Germinal center (tissue), 1 donor: Measurements from ENCODE around the gene R3HDM1.
"Not testable (repeated sequence)": the region's sequence is repeated elsewhere in the genome, so short reads cannot be mapped to it uniquely, and the experiment has no call there.

Source experiments
- DNase-seq: peaks from one replicate; pipeline ENCODE4 v3.0.0; 2012; ENCODE audit warnings: mixed read lengths, low spot score

The R3HDM1 gene

DNA sequence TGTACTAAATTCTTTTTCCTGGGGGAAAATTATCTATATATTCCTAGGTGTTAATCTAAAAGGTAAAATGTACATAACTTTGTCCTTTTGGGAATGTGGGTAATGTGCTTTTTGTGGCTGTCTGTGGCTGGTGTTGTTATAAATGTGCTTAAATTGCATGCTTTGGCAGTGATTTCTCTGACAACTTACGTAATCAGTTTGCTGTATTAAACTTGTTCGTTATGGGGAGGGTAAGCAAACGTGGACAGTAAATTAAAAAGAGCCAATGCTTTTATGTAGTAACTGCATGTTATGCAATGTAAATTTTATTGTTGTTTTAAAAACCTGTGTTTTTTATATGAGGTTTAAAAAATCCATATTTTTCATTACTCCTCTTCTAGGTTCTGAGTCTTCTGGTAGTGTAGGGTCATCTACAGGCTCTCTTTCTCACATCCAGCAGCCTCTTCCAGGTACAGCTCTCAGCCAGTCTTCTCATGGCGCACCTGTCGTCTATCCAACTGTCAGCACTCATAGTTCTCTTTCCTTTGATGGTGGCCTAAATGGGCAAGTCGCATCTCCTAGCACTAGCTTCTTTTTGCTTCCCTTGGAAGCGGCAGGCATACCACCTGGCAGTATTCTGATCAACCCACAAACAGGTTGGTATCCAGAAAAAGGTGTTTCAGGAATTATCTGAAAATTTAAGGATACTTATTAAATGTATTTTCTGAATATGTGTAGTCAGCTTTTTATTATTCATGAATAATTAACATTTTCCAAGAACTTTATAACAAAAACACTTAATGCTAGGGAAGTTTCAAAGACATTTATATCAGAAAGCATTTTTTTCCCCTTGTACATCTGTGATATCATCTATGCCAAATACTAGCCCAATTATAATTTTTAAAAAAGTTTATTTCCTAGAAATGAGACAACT lies 110.1 kb downstream of the R3HDM1 start:
- DNase-seq, result no peak

- no peak for DNase-seq
Measured at GRCh38 chr2:135647836-135648579, 116.7 kb downstream of the R3HDM1 start.

GRCh38 chr2:135650721-135651120 lies 119.4 kb downstream of the R3HDM1 start:
- DNase-seq, result no peak

DNA sequence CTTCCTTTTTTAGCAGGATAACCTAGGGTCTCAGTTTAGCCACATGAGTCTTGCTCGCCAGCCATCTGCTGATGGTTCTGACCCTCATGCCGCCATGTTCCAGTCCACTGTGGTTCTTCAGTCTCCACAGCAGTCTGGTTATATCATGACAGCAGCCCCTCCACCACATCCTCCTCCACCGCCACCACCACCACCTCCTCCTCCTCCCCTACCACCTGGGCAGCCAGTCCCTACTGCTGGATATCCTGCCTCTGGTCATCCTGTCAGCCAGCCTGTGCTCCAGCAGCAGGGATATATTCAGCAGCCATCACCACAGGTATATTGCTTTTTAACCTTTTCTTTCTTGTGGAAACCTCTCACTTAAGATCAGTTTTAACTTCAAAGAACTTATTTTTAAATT lies 120.4 kb downstream of the R3HDM1 start:
- no peak for DNase-seq

DNA sequence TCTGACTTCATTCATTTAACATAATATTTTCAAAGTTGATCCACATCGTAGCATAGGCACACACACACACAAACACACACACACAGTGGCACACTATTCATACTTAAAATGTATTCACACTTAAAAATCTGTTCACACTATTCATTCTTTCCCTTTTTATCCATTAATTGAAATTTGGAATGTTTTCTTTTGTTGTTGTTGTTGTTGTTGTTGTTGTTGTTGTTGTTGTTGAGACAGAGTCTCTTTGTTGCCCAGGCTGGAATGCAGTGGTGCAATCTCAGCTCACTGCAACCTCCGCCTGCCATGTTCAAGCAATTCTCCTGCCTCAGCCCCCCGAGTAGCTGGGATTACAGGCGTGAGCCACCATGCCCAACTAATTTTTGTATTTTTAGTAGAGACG lies 123.0 kb downstream of the R3HDM1 start:
- not testable (repeated sequence) for DNase-seq

- no peak for DNase-seq
Measured at GRCh38 chr2:135657806-135658582, 126.7 kb downstream of the R3HDM1 start.

DNA sequence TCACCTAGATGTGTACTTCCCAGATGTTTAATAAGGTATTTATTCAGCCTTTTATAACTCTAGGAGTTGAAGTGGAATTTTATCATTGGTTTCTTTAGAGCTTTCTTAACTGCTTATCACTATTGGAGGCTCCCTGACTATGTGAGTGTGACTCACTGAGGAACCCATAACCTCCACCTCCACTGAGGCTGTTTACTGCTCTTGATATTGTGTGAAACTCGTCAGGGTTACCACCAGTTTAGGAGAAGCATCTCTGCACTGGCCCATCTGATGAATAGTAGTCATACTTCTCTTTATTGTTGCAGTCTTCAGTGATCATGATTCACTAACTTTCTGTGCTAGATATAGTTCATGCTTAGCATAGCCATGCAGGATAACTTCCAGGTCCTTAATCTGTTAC lies 130.8 kb downstream of the R3HDM1 start:
- no peak for DNase-seq

DNA sequence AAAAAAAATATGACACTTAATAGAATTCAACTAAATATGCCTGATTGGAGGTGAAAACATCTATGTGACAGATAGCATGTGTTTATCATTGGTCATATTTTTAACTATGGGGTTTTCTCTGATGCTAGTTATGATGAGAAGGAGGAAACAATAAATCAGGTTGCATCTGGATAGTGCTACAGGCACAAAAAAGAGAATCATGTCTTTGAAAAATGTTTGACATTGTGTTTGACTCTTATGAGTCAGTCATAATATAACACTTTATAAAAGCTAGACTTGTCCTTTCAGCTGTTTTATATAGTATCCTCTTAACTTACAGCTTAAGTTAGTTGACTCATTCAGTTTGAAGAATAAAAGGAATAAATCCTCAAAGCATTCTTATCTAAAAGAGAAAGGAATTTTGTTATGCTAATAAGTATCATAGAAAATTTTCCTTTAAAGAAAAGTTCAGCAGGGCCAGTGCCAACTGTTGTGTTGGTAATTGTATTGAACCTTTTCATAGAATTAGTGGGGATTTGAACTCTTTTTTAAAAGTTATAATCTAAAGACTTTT lies 131.9 kb downstream of the R3HDM1 start:
- DNase-seq, result no peak

DNA sequence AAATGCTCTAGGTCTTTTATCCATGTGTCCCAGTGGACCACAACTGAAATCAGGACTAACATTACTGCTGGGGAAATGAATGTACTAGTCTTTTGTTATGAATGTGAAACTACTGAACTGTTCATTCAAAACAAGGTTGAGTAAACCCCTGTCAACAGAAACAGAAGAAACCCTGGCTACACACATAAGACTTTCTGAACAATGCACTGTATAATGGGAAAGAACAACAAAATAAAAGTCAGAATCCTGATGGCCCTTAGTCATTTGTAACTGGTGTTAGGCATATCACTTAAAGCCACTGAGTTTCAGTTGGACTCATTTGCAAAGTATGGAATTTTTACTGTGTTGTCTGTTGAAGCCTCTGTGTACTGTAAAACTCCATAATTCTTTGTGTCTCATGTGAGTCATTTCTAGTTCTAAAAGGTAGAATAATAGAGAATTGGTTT lies 133.4 kb downstream of the R3HDM1 start:
- DNase-seq, result no peak

- DNase-seq, result no peak
Measured at GRCh38 chr2:135667045-135667444, 135.8 kb downstream of the R3HDM1 start.

GRCh38 chr2:135674453-135674852 lies 143.2 kb downstream of the R3HDM1 start:
- no peak for DNase-seq

- no peak for DNase-seq
Measured at GRCh38 chr2:135676031-135676430, 144.7 kb downstream of the R3HDM1 start.

GRCh38 chr2:135679125-135679524 lies 147.8 kb downstream of the R3HDM1 start:
- no peak for DNase-seq

DNA sequence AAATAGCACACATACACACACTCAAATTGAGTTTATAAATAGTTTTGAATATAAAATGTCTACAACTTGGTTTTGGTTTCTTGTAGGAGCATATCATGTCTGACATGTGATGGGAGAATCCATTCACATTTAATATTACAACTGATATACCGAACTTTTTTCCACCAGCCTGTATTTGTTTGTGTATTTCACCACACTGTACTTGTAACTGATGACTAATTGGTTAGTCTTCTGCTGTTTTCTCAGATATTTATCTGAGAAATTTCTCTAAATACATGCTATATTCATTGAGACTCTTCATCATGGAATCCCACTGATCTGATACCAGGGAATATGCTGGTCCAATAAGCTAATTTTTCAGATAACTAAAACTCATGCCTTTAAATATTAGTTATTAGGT lies 154.1 kb downstream of the R3HDM1 start:
- no peak for DNase-seq

DNA sequence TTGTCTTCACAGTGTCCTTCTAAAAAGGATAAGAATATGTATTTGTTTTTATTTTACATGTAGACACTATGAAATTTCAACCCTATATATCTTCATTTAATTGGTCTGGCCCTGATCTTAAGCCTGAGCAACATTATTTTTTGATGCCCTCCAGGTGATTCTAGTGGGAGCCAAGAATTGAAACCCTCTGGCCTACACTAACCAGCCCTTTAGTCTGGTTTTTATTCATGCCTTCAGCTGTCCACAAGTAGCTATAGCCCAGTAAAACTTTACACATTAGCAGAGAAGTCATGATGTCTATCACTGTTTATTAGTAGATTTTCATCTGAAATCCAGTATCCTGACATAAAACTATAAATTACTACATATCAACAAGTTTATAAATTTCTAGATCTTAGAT lies 157.7 kb downstream of the R3HDM1 start:
- DNase-seq, result no peak

DNA sequence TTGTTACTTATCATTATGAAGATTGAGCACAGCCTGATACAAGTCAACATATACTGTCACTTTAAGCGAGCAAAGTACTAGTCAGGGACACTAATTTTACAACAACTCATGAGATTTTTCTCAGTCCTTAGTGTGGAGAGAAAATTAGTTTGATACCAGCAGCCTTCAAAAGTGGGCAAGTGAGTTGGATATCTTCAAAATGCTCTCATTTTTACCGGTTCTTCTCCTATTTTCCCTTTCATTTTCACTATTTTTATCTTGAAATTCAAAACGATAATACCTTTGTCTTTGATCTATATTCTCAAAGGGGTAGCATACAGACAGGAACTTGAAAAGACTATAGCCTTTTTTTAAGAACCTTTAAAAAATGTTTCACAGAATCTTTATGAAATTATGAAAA lies 158.4 kb downstream of the R3HDM1 start:
- no peak for DNase-seq

DNA sequence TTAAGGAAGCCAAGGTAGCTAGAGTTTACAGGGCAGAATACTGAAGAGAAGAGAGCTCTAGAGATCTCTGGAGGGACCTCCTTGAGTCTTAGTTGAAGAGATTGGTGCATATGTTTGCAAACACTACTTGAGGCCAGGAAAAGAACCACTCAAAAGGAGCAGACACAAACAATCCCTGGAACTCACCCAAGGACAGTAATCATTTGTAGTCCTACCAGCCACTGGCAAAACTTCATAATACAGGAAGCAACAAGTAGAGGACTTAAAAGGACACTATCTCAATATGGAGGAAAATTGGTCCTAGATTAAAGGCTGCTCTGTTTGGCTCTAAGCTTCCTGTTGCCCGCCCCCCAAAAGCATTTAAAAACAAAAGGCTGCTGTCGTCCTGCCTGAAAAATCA lies 163.4 kb downstream of the R3HDM1 start:
- DNase-seq, result no peak

DNA sequence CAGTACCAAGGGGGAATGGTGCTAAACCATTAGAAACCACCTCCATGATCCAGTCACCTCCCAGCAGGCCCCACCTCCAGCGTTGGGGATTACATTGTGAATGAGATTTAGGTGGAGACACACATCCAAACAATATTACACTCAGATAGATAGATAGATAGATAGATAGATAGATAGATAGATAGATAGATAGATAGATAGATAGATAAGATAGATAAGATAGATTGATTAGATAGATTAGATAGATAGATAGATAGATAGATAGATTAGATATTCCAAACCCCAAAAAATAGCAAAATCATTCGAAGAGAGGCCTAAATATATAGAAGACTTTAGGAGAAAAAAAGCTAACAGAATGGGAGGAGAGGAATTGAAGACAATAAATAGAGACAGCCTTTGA lies 167.6 kb downstream of the R3HDM1 start:
- no peak for DNase-seq

- no peak for DNase-seq
Measured at GRCh38 chr2:135701442-135701841, 170.2 kb downstream of the R3HDM1 start.

DNA sequence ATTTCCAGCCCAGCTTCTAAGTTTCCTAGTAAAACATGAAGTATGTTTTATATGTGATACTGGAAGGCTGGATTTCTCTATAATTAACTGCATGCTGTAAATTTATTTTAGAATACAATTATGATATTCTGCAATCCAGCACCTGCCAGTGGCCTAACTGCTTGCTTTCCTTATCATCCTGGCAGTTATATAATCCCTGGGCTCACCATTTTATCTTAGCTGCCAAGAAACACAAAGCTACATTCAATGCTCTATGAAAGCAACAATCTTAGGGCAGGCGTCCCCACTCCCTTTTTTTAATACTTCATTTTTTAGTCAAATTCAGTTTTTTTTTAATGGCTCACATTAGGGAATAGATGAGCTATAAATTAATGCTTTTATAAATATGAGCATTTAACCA lies 172.0 kb downstream of the R3HDM1 start:
- no peak for DNase-seq

GRCh38 chr2:135704075-135704474 lies 172.8 kb downstream of the R3HDM1 start:
- not testable (repeated sequence) for DNase-seq

DNA sequence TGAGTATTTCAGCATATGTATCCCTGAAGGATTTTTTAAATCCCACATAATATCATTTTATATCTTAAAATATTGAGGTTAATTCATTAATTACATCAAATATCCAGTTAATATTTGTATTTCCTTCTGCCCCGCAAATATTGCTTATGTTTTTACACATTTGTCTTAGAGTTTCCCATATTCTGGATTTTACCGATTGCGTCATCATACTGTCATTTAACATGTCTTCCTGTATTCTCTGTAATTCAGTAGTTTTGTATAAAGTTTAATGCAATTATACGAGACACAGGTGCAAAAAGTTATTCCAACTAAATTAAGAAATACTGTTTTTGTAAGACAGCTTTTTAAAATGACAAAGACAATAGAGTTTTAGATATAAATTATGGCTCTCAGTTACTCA lies 176.9 kb downstream of the R3HDM1 start:
- no peak for DNase-seq
